Nephron progenitor cell (in vitro differentiated cells): Measurements from ENCODE around the gene GFOD1.

Source experiments
- DNase-seq: peaks from one replicate; pipeline ENCODE4 v3.0.0; 2021
- H3K27ac Mint-ChIP-seq: 2 replicates; pipeline ENCODE4 v1.8.0; 2021; ENCODE audit warnings: mild to moderate bottlenecking, moderate library complexity, mixed read lengths
- H3K27me3 Mint-ChIP-seq: 2 replicates; pipeline ENCODE4 v1.8.0; 2021; ENCODE audit warnings: mild to moderate bottlenecking, low read depth, mixed read lengths; ENCODE audit not compliant: poor library complexity
- H3K36me3 Mint-ChIP-seq: 2 replicates; pipeline ENCODE4 v1.8.0; 2021; ENCODE audit warnings: low read depth, mixed read lengths
- H3K4me1 Mint-ChIP-seq: 2 replicates; pipeline ENCODE4 v1.8.0; 2021; ENCODE audit warnings: mixed read lengths
- H3K4me3 Mint-ChIP-seq: 2 replicates; pipeline ENCODE4 v1.8.0; 2021; ENCODE audit warnings: mild to moderate bottlenecking, moderate library complexity, mixed read lengths
- H3K9me3 Mint-ChIP-seq: 2 replicates; pipeline ENCODE4 v1.8.0; 2021; ENCODE audit warnings: mild to moderate bottlenecking, moderate library complexity, mixed read lengths
- TF ChIP-seq, protein P1 (sequence below): fragments of 200-600 bp; sonication (generic); IDR thresholded peaks from 2 replicates; pipeline ENCODE4 v1.5.0; 2021; ENCODE audit warnings: antibody characterized with exemption

Gene GFOD1

DNA sequence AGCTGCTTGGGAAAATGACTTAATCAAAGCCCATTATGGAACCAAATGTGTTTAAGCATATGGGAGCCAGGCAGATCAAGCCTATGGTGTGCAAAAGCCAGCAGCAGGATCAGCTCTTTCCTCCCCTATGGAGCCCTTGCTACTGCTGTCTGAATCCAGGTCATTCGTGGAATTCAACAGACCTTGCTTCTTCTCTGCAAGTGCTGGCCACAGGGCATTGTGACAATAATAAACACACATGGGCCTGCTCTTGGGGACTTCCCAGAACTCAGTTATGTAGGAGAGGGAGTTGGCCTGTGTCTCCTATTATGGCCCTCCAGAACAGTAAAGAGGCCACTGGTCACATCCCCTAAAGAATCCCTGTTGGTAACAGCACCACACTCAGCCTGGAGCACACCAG, 18.6 kb downstream of the GFOD1 start:
- H3K27ac Mint-ChIP-seq = no peak overlapping the region
- H3K4me1 Mint-ChIP-seq = peaks cover 43% of the 10 kb centered on the region
- H3K36me3 Mint-ChIP-seq = peaks cover 10% of the 10 kb centered on the region
- no peak overlapping the region for H3K4me3 Mint-ChIP-seq
- H3K9me3 Mint-ChIP-seq = peaks cover 13% of the 10 kb centered on the region
- no peak for DNase-seq
- no peaks in the 10 kb centered on the region for H3K27me3 Mint-ChIP-seq
- TF ChIP-seq, protein P1, sequence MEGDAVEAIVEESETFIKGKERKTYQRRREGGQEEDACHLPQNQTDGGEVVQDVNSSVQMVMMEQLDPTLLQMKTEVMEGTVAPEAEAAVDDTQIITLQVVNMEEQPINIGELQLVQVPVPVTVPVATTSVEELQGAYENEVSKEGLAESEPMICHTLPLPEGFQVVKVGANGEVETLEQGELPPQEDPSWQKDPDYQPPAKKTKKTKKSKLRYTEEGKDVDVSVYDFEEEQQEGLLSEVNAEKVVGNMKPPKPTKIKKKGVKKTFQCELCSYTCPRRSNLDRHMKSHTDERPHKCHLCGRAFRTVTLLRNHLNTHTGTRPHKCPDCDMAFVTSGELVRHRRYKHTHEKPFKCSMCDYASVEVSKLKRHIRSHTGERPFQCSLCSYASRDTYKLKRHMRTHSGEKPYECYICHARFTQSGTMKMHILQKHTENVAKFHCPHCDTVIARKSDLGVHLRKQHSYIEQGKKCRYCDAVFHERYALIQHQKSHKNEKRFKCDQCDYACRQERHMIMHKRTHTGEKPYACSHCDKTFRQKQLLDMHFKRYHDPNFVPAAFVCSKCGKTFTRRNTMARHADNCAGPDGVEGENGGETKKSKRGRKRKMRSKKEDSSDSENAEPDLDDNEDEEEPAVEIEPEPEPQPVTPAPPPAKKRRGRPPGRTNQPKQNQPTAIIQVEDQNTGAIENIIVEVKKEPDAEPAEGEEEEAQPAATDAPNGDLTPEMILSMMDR = no peak

GRCh38 chr6:13467216-13467600, 20.2 kb downstream of the GFOD1 start:
- H3K36me3 Mint-ChIP-seq = peaks cover 10% of the 10 kb centered on the region
- H3K27me3 Mint-ChIP-seq = no peaks in the 10 kb centered on the region
- TF ChIP-seq, protein P1 = no peak
- peaks cover 13% of the 10 kb centered on the region for H3K9me3 Mint-ChIP-seq
- no peak overlapping the region for H3K27ac Mint-ChIP-seq
- no peak for DNase-seq
- peaks cover 52% of the 10 kb centered on the region for H3K4me1 Mint-ChIP-seq
- H3K4me3 Mint-ChIP-seq = no peak overlapping the region

DNA sequence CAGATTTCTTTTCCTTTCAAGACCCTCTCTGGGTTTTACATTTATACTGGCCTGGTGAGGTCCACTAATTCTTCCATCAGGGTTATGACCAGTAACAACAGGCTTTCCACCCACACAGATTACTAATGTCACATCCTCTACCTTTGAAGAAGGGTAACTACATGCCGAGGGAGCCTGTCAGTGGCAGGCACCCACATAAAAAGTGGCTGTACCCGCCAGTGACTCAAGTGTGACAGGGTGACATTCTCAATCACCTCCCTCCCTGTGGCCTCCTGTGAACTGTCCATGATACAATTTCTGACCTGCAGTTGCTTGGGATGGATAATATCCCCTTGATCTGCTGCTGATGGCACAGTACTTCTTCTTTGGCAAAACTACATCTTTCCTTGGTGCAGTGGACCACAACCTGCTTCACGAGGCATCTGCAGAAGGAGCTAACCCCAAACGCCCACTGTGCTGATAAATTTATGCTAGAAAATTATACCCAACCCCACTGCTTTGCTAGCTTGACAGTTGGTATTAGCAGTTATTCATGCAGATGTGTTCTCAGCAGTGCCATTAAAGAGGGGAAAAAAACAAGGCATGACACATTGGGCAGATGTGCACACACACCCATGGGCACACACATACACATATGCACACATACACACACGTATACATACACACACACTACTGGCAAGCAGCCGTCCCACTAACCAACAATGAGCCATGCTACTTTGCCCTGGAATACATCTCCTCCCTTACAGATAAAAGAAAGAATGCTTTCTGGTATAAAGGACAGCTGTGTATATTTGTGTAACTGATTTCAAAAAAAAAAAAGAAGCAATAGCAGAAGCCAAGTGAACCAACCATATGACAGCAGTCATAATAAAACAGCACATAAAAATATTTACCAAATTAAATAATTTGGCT, 20.8 kb downstream of the GFOD1 start:
- TF ChIP-seq, protein P1 = no peak
- no peak for DNase-seq
- Mint-ChIP-seq H3K36me3 (peaks cover 10% of the 10 kb centered on the region), H3K4me1 (peaks cover 58% of the 10 kb centered on the region), H3K27ac (no peak overlapping the region), H3K9me3 (peaks cover 13% of the 10 kb centered on the region), H3K27me3 (no peaks in the 10 kb centered on the region), H3K4me3 (no peak overlapping the region)

GRCh38 chr6:13465734-13466133, 21.7 kb downstream of the GFOD1 start:
- DNase-seq = no peak
- peaks cover 10% of the 10 kb centered on the region for H3K36me3 Mint-ChIP-seq
- TF ChIP-seq, protein P1 = no peak
- peaks cover 13% of the 10 kb centered on the region for H3K9me3 Mint-ChIP-seq
- H3K27me3 Mint-ChIP-seq = no peaks in the 10 kb centered on the region
- peaks cover 62% of the 10 kb centered on the region for H3K4me1 Mint-ChIP-seq
- no peak overlapping the region for H3K27ac Mint-ChIP-seq
- no peak overlapping the region for H3K4me3 Mint-ChIP-seq

GRCh38 chr6:13463941-13464340, 23.5 kb downstream of the GFOD1 start:
- H3K4me1 Mint-ChIP-seq = peaks cover 53% of the 10 kb centered on the region
- TF ChIP-seq, protein P1 = no peak
- no peak for DNase-seq
- peaks cover 7% of the 10 kb centered on the region for H3K9me3 Mint-ChIP-seq
- H3K27ac Mint-ChIP-seq = no peak overlapping the region
- peaks cover 4% of the 10 kb centered on the region for H3K36me3 Mint-ChIP-seq
- H3K4me3 Mint-ChIP-seq = no peak overlapping the region
- H3K27me3 Mint-ChIP-seq = no peaks in the 10 kb centered on the region

GRCh38 chr6:13463328-13463717, 24.1 kb downstream of the GFOD1 start:
- DNase-seq = no peak
- Mint-ChIP-seq H3K4me1 (peaks cover 53% of the 10 kb centered on the region), H3K4me3 (no peak overlapping the region), H3K36me3 (no peaks in the 10 kb centered on the region), H3K27ac (no peak overlapping the region), H3K9me3 (peaks cover 1% of the 10 kb centered on the region), H3K27me3 (no peaks in the 10 kb centered on the region)
- TF ChIP-seq, protein P1 = no peak
